Left kidney (tissue), 2 donors: Measurements from ENCODE around the gene GTF2F2. TPM values are rescaled to one million over a fixed set of nuclear protein-coding genes. Genes with fewer than 3 reads are reported as not detected.
"Not testable (repeated sequence)": the region's sequence is repeated elsewhere in the genome, so short reads cannot be mapped to it uniquely, and the experiment has no call there.

Experiments
- DNase-seq: peaks from one replicate; pipeline ENCODE4 v3.0.0-alpha.2; 2013
- polyA plus RNA-seq: library from polyadenylated mRNA; unstranded; fragments of 120-200 nt; gene quantifications from one replicate; pipeline ENCODE4 v1.2.1, GENCODE V29; 2013; ENCODE audit not compliant: insufficient read length

Gene GTF2F2
- polyA plus RNA-seq, 1 donor, result 27.9 TPM

DNA sequence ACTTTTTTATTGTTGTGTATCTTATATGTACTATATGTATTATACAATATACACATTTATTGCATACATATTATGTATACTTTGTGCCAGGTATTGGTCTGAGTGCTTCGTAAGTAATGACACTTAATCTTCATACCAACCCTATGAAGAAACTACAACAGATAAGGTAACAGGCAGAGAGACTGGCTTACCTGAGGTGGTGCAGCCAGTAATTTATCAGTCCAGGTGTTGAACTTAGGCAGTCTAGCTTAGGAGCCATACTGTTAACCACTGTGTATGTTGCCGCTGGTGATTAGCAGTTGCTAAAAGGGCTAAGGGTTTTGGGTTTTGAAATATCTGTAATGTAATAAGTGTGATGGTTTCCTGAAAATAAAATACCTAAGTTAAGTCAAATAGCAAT, 134.1 kb downstream of the GTF2F2 start:
- no peak for DNase-seq

DNA sequence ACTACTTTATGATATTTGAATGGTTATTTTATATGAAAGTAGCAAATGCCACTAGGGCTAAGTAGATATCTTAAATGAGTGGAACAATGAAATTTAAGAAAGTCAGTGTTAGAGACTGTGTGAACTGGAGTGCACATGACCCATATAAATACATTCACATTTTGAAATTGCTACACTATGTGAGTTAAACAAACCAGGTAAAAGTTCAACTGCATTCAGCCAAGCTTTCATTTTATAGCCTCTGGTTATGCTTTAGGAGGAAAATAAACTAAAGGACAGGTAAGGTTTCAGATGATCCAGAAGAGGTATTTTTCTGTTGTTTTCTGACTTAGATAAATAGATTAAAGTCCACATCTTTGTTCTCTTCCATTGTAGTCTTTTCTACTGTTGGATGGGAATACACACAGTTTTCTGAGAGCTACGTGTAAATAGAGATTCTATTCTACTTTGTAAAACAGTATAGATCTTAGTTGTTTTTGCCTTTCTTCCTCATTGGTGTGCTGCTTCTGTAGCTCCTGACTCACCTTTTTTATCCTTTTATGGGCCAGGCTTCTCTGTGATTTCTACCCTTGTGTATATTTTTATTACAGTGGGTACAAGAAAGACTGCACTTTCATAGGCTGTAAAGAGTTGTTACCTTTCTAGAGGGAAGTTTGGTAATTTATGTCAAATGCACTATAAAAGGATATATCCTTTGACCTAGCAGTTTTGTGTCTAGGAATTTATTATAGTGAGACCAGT, 135.1 kb downstream of the GTF2F2 start:
- no peak for DNase-seq

DNA sequence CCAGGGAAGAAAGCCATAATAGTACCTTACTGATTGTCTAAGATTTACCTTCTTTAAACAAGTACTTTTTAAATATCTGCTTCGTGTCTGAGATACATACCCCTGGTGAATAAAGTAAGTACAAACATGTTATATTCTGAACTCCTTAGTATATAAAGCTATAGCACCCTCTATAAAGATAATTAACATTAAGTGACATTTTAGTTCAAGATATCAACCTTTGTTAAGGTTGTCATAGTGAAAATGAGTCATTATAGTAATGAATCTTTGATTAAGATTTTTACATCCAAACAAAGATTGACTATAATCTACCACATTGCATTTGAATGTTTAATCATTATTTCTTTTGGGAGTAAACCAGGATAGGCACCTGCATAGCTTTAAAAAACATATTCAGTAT, 135.9 kb downstream of the GTF2F2 start:
- DNase-seq, result no peak

DNA sequence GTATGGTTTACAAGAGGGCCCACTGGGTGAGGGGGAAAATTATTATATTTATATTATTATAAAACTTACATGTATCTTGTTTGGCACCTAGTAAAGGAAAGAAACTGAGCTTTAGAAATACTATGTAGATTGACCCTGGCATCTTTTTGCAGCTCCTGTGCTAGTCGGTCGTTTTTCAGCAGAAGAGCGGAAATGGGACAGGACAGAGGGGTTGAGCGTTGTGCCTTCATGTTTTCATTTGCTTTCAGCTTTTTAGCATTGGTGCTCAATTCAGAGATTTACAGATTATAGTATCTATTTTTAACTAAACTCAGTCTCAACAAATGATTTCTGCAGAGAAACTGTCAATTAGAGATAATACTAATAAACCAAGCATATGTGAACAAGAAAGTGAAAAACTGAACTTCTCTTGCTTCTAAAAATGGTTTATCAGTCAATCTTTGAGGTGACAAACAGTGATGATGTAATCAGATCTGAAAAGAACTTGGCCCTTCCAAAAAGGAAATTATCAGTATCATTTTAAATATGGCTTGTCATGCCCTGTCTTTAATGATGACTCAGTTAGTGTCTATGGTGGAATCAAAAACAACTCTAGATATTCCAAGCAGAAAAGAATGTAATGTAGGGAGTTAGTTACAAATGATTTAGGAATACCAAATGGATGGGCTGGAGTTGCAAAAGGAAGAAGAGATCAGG, 137.5 kb downstream of the GTF2F2 start:
- no peak for DNase-seq

DNA sequence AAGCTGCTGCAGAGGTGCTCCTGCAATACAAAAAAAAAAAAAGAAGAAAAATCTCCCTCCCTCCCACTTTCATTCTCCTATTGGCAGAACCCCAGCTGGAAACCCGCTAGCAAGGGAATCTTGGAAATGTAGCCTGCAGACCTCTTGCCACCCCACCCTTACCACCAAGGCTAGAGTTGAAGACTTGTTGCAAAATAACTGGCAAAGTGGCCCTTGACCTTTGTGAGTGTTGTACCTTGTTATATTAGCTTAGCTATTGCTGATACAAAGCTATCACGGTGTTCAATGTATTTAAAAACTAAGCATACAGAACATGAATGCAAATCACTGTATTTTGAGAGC, 138.0 kb downstream of the GTF2F2 start:
- no peak for DNase-seq

DNA sequence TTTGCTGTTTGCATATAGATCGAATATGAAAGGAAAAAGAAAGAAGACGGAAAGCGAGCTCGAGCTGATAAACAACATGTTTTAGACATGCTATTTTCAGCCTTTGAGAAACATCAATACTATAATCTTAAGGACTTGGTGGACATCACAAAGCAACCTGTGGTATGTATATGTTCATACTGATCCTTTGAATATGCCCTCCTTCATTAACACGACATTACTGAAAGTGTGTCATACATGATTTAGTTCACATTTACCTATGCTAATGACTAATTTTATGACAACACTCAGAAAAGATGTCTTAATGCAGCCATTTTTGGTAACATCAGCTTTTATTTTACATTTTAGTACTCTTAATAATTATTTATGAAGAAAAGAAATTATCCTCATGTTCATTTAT, 146.9 kb downstream of the GTF2F2 start:
- no peak for DNase-seq

DNA sequence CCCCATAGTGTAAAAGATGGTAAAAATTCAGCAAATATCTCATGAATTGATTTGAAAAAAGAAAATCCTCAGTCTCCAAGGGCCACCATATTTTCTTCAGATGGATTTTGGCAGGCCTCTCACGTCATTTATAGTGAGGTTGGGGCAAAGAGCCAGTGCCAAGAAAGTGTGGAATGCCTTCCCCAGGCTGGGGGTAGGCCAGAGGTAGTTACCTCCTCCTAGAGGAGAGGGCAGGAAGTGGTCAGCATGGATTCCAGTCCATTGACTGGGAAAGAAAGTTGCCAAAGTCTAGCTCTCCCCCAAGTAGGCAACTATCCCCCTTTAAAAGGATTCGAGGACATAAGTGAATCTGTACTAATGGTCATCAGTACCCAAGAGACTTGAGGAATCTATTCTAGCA, 148.9 kb downstream of the GTF2F2 start:
- DNase-seq, result no peak

DNA sequence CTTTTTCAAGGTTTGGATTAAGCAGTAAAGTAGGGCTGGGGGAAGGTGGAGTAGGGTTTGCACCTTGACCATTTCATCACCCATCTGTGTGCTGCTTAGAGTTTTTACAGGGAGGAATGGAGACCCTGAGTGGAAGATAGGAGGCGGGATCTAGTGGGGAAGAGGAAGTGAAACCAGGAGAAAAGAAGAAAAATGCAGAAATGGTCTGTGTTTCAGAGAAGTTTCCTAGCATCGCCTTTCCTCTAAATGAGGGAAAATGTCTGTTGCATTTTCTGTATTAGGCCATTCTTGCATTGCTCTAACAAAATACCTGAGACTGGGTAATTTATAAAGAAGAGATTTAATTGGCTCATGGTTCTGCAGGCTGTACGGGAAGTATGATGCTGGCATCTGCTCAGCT, 156.6 kb downstream of the GTF2F2 start:
- no peak for DNase-seq

DNA sequence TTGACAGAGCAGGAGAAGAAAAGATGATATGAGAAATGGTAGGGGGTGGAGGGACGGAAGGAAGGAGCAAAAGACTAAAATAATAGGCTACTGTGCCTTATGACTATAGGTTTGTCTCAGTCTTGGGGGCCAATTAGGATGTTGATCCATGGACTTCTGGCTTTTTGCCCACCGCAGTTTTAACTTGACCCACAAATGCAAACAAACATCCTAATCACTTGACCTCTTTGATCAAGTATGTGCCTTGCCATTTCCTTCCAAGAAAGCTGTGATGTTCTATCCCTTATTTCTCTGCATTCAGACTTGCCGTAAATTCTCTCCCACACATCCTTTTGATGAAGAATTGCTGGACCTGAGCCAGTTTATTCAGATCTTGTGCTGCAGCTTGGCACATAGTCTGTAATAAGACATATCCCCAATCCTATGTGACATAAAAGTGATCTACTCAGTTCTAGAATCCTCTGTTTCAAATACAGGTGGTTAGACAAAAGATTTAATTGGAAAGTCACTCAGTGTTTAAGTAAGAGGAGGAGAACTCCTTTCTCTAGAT, 157.9 kb downstream of the GTF2F2 start:
- DNase-seq, result no peak

DNA sequence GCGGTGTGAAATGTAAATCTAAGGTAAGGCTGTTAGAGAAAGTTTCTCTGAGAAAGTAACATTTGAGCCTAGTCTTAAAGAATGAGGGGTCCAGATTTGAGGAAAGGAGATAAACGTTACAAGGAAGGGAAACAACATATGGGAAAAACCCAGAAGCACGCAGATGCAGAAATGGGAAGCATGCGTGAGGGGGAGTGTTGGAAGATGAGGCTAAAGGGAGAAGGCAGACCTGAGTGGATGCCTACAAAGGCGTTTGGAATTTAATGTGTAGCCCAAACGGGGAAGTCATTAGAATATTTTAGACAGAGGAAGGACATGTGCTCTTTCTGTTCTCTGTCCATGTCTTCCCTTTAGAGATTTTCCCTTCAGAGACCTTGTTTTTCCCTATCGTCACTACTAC, 159.7 kb downstream of the GTF2F2 start:
- no peak for DNase-seq

DNA sequence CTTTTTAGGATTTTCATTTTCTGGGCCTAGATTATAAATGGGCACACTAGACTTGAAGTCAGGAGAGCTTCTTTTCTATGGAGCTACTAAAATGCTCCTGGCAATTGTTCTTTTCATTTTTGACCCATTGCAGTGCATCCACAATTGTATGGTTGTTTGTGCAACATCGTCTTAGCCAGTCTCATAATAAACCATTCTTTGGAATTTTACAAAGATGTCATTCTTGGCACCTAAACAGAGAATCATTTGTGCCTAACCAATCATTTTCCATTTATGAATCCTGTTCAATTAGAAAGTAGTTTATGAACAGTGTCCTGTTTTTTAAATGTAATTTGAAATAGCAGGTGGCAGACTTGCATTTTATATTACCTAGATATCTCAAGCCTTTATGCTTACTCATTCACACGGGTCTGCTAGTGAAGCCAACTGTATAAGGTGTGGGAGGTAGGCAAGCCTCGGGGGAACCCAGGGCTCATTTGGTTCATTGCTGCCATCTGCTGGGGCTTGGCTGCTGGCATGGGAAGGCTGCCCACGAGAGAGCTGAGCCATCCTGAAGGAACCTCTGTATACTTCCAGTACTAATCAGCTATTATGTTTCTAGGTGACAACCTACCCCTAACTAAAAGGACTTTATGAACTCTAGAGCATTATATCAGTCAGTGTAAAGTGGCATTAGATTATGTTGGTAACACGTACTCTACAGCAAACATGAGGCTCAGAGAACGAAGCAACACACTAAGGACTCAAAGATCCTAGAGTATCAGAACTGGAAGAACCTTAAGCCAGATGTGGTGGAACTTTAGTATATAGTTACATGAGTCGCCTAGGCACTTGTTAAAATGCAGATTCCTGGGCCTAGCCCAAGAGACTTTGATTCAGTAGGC, 160.7 kb downstream of the GTF2F2 start:
- DNase-seq, result peak; percentile 58

DNA sequence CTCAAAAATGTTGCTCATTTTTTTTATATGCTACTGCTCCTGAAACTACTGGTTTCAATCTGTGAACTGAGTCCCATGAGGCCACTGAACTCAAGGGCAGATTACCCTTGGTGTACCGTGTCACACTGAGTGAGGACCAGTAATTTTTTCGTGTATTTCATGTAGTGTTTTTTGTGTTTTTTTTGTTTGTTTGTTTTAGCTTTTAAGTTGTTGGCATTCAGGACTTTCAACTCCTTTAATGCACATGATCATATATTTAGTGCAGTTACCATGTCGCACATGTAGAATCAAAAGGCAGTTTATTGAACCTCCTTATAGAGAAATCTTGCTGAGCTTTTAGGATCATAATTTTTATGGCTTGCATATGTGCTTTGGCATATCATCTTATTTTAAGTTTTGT, 162.7 kb downstream of the GTF2F2 start:
- no peak for DNase-seq

DNA sequence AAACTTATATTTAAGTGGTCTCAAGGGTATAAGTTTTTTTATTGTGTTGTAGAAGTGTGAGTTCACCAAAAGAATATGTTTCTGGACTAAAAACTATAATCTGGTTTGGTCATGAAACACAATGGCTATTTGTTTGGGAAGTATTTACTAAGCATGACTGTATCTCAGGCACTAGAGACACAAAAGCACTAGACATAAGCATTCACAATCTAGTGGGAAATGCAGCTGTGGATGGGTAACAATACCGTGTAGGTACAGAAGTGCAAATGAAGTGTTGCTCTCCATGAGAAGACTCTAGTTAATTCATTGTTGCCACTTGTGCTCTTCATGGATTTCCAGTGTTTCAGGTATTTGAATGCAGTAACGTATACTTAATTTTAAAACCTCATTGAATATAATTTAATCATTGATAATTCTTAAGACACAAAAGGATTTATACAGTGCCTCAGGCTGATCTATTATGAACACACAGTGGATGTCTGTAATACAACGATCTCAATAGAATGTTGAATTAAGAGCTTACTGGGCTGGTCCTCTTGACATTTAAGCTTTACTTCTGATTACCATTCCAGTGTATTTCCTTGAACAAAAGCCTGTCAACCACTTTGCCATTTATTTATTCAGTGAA, 169.7 kb downstream of the GTF2F2 start:
- no peak for DNase-seq

DNA sequence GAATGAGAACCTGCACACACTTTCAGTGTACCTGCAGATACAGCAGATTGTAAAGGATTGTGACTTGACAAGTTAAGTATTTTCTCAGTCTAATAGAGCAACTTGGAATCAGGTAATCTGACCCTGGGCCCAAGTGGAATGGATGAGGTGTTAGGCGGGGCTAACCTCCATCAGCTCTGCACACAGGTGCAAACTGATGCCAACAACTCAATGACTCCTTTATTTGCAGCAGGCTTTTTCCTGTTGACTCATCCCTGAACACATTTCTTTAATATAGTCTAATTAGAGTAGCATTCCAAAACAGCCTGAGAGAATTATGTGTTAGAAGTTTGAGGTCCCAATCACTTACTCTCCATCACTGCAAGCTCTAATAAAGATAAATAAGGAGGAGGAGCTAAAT, 171.9 kb downstream of the GTF2F2 start:
- DNase-seq, result no peak

DNA sequence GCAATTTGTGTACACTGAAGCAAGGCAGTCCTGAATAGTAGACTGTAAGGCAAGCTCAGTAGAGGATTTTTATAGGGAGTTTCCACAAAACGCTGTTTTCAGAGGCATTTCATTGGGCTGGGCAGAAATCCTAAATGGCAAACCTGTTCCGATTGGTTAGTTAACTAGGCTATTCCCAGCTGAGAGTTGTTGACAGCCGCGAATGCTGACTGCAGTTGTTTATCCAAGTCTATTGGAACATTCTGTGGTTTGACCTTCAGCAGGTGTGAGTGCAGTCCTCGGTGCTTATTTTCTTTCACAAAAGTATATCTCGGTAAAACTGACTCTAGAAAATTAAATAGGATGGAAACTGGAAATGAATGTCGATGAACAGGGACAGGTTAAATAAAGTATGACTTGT, 175.2 kb downstream of the GTF2F2 start:
- DNase-seq, result no peak

DNA sequence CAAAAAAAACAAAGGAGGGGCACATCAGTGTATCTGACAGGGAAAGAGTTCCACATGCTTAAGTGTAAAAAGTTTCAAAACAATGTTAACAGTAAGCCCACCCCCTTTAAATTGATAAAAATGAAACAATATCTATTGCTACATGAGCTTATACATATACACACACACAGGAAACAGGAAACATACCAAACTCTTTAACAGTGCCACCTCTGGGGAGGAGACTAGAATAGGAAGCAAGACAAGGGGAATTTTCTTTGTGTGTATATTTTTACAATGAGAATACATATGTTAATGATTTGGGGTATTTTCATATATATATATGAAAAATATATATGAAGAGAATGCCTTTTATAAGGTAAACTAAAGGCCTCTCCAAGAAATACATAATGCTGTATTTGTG, 175.9 kb downstream of the GTF2F2 start:
- no peak for DNase-seq

DNA sequence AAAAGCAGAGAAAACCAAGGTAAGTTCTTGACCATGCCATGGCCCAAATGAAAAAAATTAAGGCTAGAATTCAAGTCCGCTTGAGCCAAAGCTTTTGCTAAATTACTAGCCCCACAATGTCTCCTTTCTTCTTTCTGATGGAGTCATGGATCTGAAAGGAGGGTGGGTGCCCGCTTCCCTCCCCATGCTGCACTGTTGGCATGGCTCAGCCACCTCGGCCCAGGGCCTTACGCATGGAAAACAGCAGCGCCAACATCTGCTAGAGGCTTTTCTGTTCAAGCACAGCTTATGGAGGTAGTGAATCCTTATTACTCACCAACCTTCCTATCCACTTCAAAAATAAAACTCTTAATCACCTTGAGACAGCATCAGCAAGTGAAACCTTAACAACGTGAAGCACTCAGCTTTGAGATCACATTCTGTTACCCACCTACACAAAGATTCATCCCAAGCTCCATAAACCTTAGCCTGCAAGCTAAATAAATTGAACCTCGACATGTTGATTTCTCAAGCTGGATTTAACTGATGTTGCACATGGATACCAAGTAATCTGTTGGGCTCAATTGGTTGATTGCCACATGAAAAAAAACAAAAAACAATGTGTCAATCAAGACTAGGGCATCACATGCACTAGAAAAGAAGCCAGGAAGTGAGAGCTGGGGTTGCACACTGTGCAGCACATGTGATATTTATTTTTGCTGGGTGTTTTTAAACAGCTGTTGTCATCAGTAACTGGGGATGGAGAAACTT, 177.3 kb downstream of the GTF2F2 start:
- DNase-seq, result no peak

DNA sequence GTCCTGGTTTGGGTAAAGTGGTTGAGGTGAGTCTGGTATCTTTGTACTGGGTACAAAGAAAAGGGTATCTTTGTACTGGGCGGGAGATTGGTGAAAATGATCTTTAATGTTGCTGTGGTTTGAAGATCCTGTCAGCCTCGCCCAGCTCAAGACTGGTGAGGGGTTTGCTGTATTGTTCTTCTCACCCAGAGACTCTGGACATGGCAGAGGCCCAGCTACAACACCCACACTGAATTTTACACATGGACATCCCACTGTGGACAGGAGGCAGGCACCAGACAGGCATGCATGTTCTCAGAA, 177.8 kb downstream of the GTF2F2 start:
- DNase-seq, result no peak

DNA sequence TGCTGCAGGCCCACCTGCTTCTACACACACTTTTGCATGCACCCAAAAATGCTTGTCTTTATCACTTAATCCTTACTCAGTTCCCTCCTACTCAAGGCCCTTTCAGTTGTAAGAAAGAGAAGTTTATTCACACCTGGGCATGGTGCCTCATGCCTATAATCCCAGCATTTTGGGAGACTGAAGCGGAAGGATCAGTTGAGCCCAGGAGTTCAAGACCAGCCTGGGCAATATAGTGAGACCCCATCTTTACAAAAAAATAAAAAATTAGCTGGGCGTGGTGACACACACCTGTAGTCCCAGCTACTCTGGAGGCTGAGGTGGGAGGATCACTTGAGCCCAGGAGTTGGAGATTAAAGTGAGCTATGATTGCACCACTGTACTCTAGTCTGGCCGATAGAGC, 178.2 kb downstream of the GTF2F2 start:
- not testable (repeated sequence) for DNase-seq

DNA sequence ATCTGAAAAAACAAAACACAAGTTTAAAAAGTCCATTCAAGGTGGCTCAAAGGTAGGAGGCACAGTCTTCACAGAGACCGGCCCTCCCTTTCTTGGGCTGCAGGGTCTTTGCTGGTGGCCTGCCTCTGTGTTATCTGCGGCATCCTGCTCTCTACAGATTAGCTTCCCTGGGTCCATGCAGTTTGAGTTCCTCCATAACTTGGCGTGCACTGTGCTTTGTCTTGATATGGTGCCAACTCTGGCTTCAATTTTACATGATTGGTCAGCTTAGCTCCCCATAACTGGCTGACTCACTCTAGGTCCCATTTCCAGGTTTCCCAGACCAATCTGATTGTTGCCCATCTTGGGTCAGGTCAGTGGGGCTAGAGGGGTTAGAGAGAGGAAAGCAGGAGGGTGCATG, 178.9 kb downstream of the GTF2F2 start:
- no peak for DNase-seq

DNA sequence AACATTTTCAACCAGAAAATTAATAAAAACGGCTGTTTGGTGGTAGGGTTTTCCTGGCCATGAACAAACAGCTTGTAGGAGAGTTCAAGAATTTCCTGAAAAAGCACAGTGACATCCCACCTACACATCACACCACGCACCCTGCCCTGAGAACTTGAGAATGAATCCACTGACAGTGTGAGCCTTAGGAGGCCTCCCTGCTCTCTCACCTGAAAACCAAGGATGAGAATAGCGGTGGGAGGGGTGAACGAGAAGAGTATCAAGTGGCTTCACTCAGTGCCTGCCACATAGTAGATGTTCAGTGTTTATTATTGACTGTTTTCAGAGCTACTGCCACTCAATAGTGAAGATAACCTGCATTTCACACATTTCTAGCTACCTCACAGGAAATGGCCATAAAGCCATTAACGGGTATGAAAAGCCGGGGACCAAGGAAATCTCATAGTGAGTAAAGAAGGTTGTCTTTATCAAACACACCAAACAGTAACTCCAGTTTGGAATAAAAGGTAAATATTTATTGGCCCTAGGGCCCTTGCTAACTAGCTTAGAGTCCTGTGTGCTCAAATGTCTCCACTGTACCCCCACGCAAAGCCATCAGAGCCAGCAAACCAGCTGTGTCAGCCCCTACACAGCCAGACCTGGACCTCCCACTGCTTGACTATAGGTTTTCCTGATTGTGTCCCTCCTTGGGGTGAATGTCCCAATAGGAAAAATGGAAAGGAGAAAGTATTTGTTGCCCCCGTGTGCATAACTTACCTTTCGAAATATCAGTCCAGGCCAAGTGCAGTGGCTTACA, 180.1 kb downstream of the GTF2F2 start:
- no peak for DNase-seq
